H1 (cell line): ENCODE measurements around the gene BAG1. TPM values are rescaled to one million over a fixed set of nuclear protein-coding genes. Genes with fewer than 3 reads are reported as not detected.

ENCODE experiments used
- CTCF ChIA-PET: fragments of 300-600 bp; sonication (Branson Sonifier 250); formaldehyde crosslinking; loops from one replicate; lab custom pipeline; 2021; ENCODE audit not compliant: partially characterized antibody; lab: Charles Lee
- POLR2A ChIA-PET: fragments of 300-600 bp; sonication (Branson Sonifier 250); formaldehyde crosslinking; loops from one replicate; lab custom pipeline; 2021; ENCODE audit warnings: inconsistent platforms; ENCODE audit not compliant: partially characterized antibody; lab: Charles Lee
- DNase-seq, 2 experiments: peaks; one replicate each; pipeline versions ENCODE4 v3.0.0 to v3.0.0-alpha.2; 2010 to 2022; ENCODE audit warnings: low spot score in 2 of 2, low read depth in 1 of 2, mixed read lengths in 1 of 2
- FAIRE-seq: peaks from 2 replicates; lab custom pipeline; 2011; peaks lifted over from hg19 to GRCh38; lab: Jason Lieb, UNC
- H2AFZ ChIP-seq: 2 replicates; pipeline ENCODE4 v1.8.1; 2012; ENCODE audit warnings: low read length, inconsistent platforms
- H2AK5ac ChIP-seq: 2 replicates; pipeline ENCODE4 v1.6.1; 2013; ENCODE audit warnings: low read depth, low read length
- H2BK120ac ChIP-seq: replicated peaks from 2 replicates; pipeline ENCODE3; 2013; ENCODE audit warnings: low read depth, low read length, inconsistent platforms
- H2BK12ac ChIP-seq: 2 replicates; pipeline ENCODE4 v1.6.1; 2013; ENCODE audit warnings: low read depth, low read length
- H2BK15ac ChIP-seq: 2 replicates; pipeline ENCODE4 v1.6.1; 2013; ENCODE audit warnings: low read length
- H2BK20ac ChIP-seq: 2 replicates; pipeline ENCODE4 v1.6.1; 2013; ENCODE audit warnings: low read length
- H2BK5ac ChIP-seq: 2 replicates; pipeline ENCODE4 v1.6.1; 2013; ENCODE audit warnings: low read depth, low read length
- H3K14ac ChIP-seq: 2 replicates; pipeline ENCODE4 v1.6.1; 2013; ENCODE audit warnings: inconsistent platforms; ENCODE audit not compliant: insufficient read length
- H3K18ac ChIP-seq: 2 replicates; pipeline ENCODE4 v1.6.1; 2013; ENCODE audit warnings: low read length; ENCODE audit errors: extremely low read depth
- H3K23ac ChIP-seq: 2 replicates; pipeline ENCODE4 v1.6.1; 2013; ENCODE audit warnings: inconsistent platforms; ENCODE audit not compliant: insufficient read length
- H3K23me2 ChIP-seq: 2 replicates; pipeline ENCODE4 v1.6.1; 2013; ENCODE audit warnings: low read depth, low read length
- H3K27ac ChIP-seq: 2 replicates; pipeline ENCODE4 v1.6.1; 2011; ENCODE audit warnings: low read depth, low read length, inconsistent platforms
- H3K27me3 ChIP-seq, 4 experiments: replicated peaks in 1 of 4; 1 replicate in 1 of 4; 2 replicates in 3 of 4; pipeline versions ENCODE4 v1.6.1 to v1.8.1; 2011 to 2013; ENCODE audit warnings: low read length in 3 of 4, mild to moderate bottlenecking in 3 of 4, inconsistent platforms in 2 of 4, mixed read lengths in 2 of 4, moderate library complexity in 1 of 4; ENCODE audit not compliant: control insufficient read depth in 3 of 4, insufficient read depth in 3 of 4; ENCODE audit errors: extremely low read depth in 1 of 4
- H3K36me3 ChIP-seq, 4 experiments: 2 replicates each; pipeline versions ENCODE4 v1.6.1 to v1.8.1; 2011 to 2013; ENCODE audit warnings: mild to moderate bottlenecking in 4 of 4, low read length in 3 of 4, moderate library complexity in 2 of 4, control low read depth in 1 of 4, inconsistent platforms in 1 of 4; ENCODE audit not compliant: insufficient read depth in 4 of 4, control insufficient read depth in 2 of 4
- H3K4ac ChIP-seq: replicated peaks from 2 replicates; pipeline ENCODE3; 2013; ENCODE audit warnings: low read length, low read depth, mixed read lengths, inconsistent platforms; ENCODE audit not compliant: insufficient read length
- H3K4me1 ChIP-seq, 4 experiments: replicated peaks in 1 of 4; 1 replicate in 1 of 4; 2 replicates in 3 of 4; pipeline versions ENCODE4 v1.6.1 to v1.8.1; 2011 to 2013; ENCODE audit warnings: low read length in 3 of 4, inconsistent platforms in 2 of 4, mixed read lengths in 1 of 4; ENCODE audit not compliant: insufficient read depth in 4 of 4, control insufficient read depth in 3 of 4
- H3K4me2 ChIP-seq, 2 experiments: 2 replicates each; pipeline versions ENCODE4 v1.6.1 to v1.8.1; 2011 to 2013; ENCODE audit warnings: low read depth in 2 of 2, low read length in 2 of 2, control low read depth in 1 of 2, inconsistent platforms in 1 of 2, mild to moderate bottlenecking in 1 of 2; ENCODE audit not compliant: insufficient read depth in 1 of 2
- H3K4me3 ChIP-seq, 4 experiments: fragments of 200-600, 300-600 bp in 1 of 4; sonication (generic), shearing (Covaris generic), sonication (Bioruptor Twin) in 1 of 4; 2 replicates each; pipeline versions ENCODE4 v1.5.1 to v1.8.1; 2011 to 2016; ENCODE audit warnings: low read length in 4 of 4, low read depth in 3 of 4, control low read depth in 2 of 4, inconsistent platforms in 2 of 4, mild to moderate bottlenecking in 2 of 4, mixed read lengths in 1 of 4, moderate library complexity in 1 of 4; ENCODE audit not compliant: insufficient read depth in 2 of 4; ENCODE audit errors: extremely low read depth in 1 of 4
- H3K56ac ChIP-seq: replicated peaks from 2 replicates; pipeline ENCODE3; 2013; ENCODE audit warnings: low read depth, mild to moderate bottlenecking, mixed read lengths, low read length, inconsistent platforms; ENCODE audit not compliant: insufficient read length
- H3K79me1 ChIP-seq: 2 replicates; pipeline ENCODE4 v1.6.1; 2013; ENCODE audit warnings: low read depth, low read length, control low read depth
- H3K79me2 ChIP-seq, 2 experiments: 2 replicates each; pipeline versions ENCODE4 v1.6.1 to v1.8.1; 2012 to 2013; ENCODE audit warnings: low read length in 2 of 2, mild to moderate bottlenecking in 2 of 2, inconsistent platforms in 1 of 2; ENCODE audit not compliant: insufficient read depth in 2 of 2, control insufficient read depth in 1 of 2
- H3K9ac ChIP-seq, 4 experiments: replicated peaks in 1 of 4; 1 replicate in 1 of 4; 2 replicates in 3 of 4; pipeline versions ENCODE4 v1.6.1 to v1.8.1; 2011 to 2013; ENCODE audit warnings: low read depth in 3 of 4, low read length in 3 of 4, control low read depth in 2 of 4, mild to moderate bottlenecking in 2 of 4, moderate library complexity in 2 of 4, inconsistent platforms in 1 of 4; ENCODE audit errors: extremely low read depth in 1 of 4
- H3K9me3 ChIP-seq, 2 experiments: 2 replicates each; pipeline versions ENCODE4 v1.6.1 to v1.8.1; 2012 to 2013; ENCODE audit warnings: mild to moderate bottlenecking in 2 of 2, moderate library complexity in 2 of 2, control low read depth in 1 of 2, inconsistent platforms in 1 of 2, low read depth in 1 of 2, low read length in 1 of 2, mixed read lengths in 1 of 2; ENCODE audit not compliant: insufficient read depth in 2 of 2
- H4K20me1 ChIP-seq, 2 experiments: replicated peaks in 1 of 2; 2 replicates each; pipeline versions ENCODE3 to v1.8.1; 2011 to 2013; ENCODE audit warnings: inconsistent platforms in 2 of 2, low read length in 2 of 2, mild to moderate bottlenecking in 1 of 2; ENCODE audit not compliant: insufficient read depth in 2 of 2, control insufficient read depth in 1 of 2
- H4K5ac ChIP-seq: 2 replicates; pipeline ENCODE4 v1.6.1; 2013; ENCODE audit warnings: low read length, low read depth, mixed read lengths, inconsistent platforms; ENCODE audit not compliant: insufficient read length
- H4K8ac ChIP-seq: 2 replicates; pipeline ENCODE4 v1.8.0; 2013; ENCODE audit warnings: mild to moderate bottlenecking, moderate library complexity, low read length, inconsistent platforms; ENCODE audit not compliant: insufficient read depth; ENCODE audit errors: extremely low read depth
- H4K91ac ChIP-seq: replicated peaks from 2 replicates; pipeline ENCODE3; 2013; ENCODE audit warnings: low read length, mixed read lengths, inconsistent platforms; ENCODE audit not compliant: insufficient read length
- ATF2 ChIP-seq: IDR thresholded peaks from 2 replicates; pipeline ENCODE4 v1.6.1; 2012; ENCODE audit warnings: low read length, inconsistent platforms
- POLR2A ChIP-seq, 2 experiments: IDR thresholded peaks; 1 replicate in 1 of 2; 2 replicates in 1 of 2; pipeline ENCODE4 v1.6.1; 2011; ENCODE audit warnings: low read depth in 2 of 2, low read length in 2 of 2, mild to moderate bottlenecking in 2 of 2; ENCODE audit errors: control extremely low read depth in 1 of 2
- SUZ12 ChIP-seq: fragments of 200-600 bp; sonication (generic); IDR thresholded peaks from 2 replicates; pipeline ENCODE4 v1.6.1; 2012; ENCODE audit warnings: mild to moderate bottlenecking, inconsistent platforms, low read length, moderate library complexity, mixed read lengths
- TAF1 ChIP-seq: IDR thresholded peaks from 2 replicates; pipeline ENCODE4 v1.6.1; 2011; ENCODE audit warnings: mild to moderate bottlenecking, low read depth, low read length
- WGBS, 2 experiments: shearing (Covaris generic) in 1 of 2; methylation state at CpG; one replicate each; pipeline versions ENCODE4 v1.1.6 to v1.1.7; 2013 to 2015; ENCODE audit warnings: low lambda C conversion rate in 2 of 2, mixed read lengths in 2 of 2, inconsistent platforms in 1 of 2, low coverage in 1 of 2, missing lambda C conversion rate in 1 of 2; ENCODE audit not compliant: insufficient replicate concordance in 2 of 2, insufficient coverage in 1 of 2, insufficient read length in 1 of 2; ENCODE audit errors: extremely low coverage in 1 of 2, missing lambda C conversion rate in 1 of 2; 5-methylcytosine and 5-hydroxymethylcytosine counted together
- polyA plus RNA-seq, 7 experiments: library from polyadenylated mRNA; depleted of rRNA in 3 of 7; stranded (reverse) in 5 of 7; unstranded in 2 of 7; fragments of >200 nt in 5 of 7; fragments of 200-250 nt in 2 of 7; gene quantifications; 1 replicate in 5 of 7; 2 replicates in 1 of 7; 4 replicates in 1 of 7; pipeline versions ENCODE4 v1.2.1 to v1.2.3, GENCODE V29; 2011 to 2013; ENCODE audit warnings: missing spikeins in 2 of 7, mixed read lengths in 2 of 7
- total RNA-seq: library from RNA; stranded (reverse); fragmentation: NEBNext Ultra II Directional; extraction: Animal tissue kit (Norgen Biotek cat#: 25700); gene quantifications from 2 replicates; pipeline ENCODE4 v1.2.1, GENCODE V29; 2021

Gene BAG1
- total and polyA plus RNA-seq, 2 of the 8 experiments (the other 6 are each of a cell fraction or from before 2014, with no cell fraction given) = 14.7 to 59.8 TPM

GRCh38 chr9:33307067-33307466, 42.6 kb upstream of the BAG1 start:
- Histone ChIP-seq H3K23me2 (no peaks in the 10 kb centered on the region), H3K4me2 (no peak overlapping the region), H3K4me3 (no peak overlapping the region), H3K79me1 (no peaks in the 10 kb centered on the region), H4K5ac (no peak overlapping the region), H3K23ac (no peak overlapping the region), H3K9me3 (no peaks in the 10 kb centered on the region), H3K4me1 (no peaks in the 10 kb centered on the region), H3K79me2 (no peaks in the 10 kb centered on the region), H2BK5ac (no peak overlapping the region), H2BK20ac (no peak overlapping the region), H4K20me1 (peaks cover 0 to 3% of the 10 kb centered on the region in 2 experiments), H2BK12ac (no peak overlapping the region), H3K4ac (no peak overlapping the region), H2AFZ (no peak overlapping the region), H3K56ac (no peak overlapping the region), H4K8ac (no peak overlapping the region), H2BK15ac (no peak overlapping the region), H3K27me3 (no peaks in the 10 kb centered on the region), H3K27ac (no peak overlapping the region), H3K9ac (no peak overlapping the region), H3K18ac (no peak overlapping the region), H4K91ac (no peak overlapping the region), H2BK120ac (no peak overlapping the region), H3K36me3 (peaks cover 23 to 78% (median 60%) of the 10 kb centered on the region in 4 experiments), H3K14ac (no peak overlapping the region)
- ChIA-PET CTCF (no interaction called here), POLR2A (no interaction called here)
- DNase-seq (no peak), FAIRE-seq (no peak)
- 93% methylated on average over 1 of the region's 1 CpG; no CpG with 5 or more reads in 1 of the 2 experiments for WGBS, 2 experiments
- TF ChIP-seq SUZ12 (no peak), POLR2A (IDR thresholded peaks at IDR 0.05; ENCODE audit: control extremely low read depth in 1 of 2, low read depth in 2 of 2, low read length in 2 of 2) (no peak), TAF1 (no peak), ATF2 (no peak)
- TF ChIP-seq, all 59 proteins: peak for 0
- H2AK5ac ChIP-seq = no peak overlapping the region
